Gastrocnemius medialis (tissue), 4 donors: ENCODE results near the gene GPALPP1. TPM values are rescaled to one million over a fixed set of nuclear protein-coding genes. Genes with fewer than 3 reads are reported as not detected.
A peak's percentile ranks its signal among the peaks of the same experiment; 100 is the strongest.

ENCODE experiments used
- ATAC-seq, 2 donors: fragments of 150-250 bp; one replicate each; pipeline ENCODE4 v1.9.1; 2016
- DNase-seq, 2 donors: peaks; one replicate each; pipeline ENCODE4 v3.0.0-alpha.2; 2019
- H3K27ac ChIP-seq, 4 donors: fragments of 200-600 bp; sonication (generic); 1 replicate in 1 of 4; 2 replicates in 3 of 4; pipeline ENCODE4 v1.5.1; 2016 to 2018; ENCODE audit warnings: mild to moderate bottlenecking in 2 of 4, moderate library complexity in 1 of 4
- H3K27me3 ChIP-seq, 3 donors: fragments of 200-600 bp; sonication (generic) in 2 of 3; 1 replicate in 1 of 3; 2 replicates in 2 of 3; pipeline versions ENCODE4 v1.5.1 to v1.6.0; 2016 to 2019; ENCODE audit warnings: mild to moderate bottlenecking in 1 of 3, moderate library complexity in 1 of 3
- H3K36me3 ChIP-seq, 2 donors: fragments of 200-600 bp; sonication (generic) in 1 of 2; one replicate each; pipeline ENCODE4 v1.5.1; 2017 to 2018
- H3K4me1 ChIP-seq, 2 donors: fragments of 200-600 bp; sonication (generic) in 1 of 2; one replicate each; pipeline ENCODE4 v1.5.1; 2016 to 2017; ENCODE audit warnings: mild to moderate bottlenecking in 2 of 2
- H3K4me3 ChIP-seq, 4 donors: fragments of 200-600 bp; sonication (generic) in 3 of 4; 1 replicate in 1 of 4; 2 replicates in 3 of 4; pipeline ENCODE4 v1.5.1; 2016 to 2019; ENCODE audit warnings: mild to moderate bottlenecking in 2 of 4
- H3K9me3 ChIP-seq, 3 donors: fragments of 200-600 bp; sonication (generic) in 2 of 3; 1 replicate in 1 of 3; 2 replicates in 2 of 3; pipeline ENCODE4 v1.5.1; 2016 to 2019
- POLR2A ChIP-seq, 2 donors: fragments of 450-650 bp; IDR thresholded peaks; one replicate each; pipeline ENCODE4 v1.6.1; 2017; ENCODE audit warnings: antibody characterized with exemption in 2 of 2, mild to moderate bottlenecking in 2 of 2, moderate library complexity in 2 of 2
- in situ Hi-C, 4 donors: fragments of 200-750 bp; cut with MboI; loops; one replicate each; pipeline versions ENCODE4 v1.15.0 to v1.8.0; 2017; ENCODE audit warnings: low sequenced_read_pairs in 4 of 4
- intact Hi-C: fragments of 100-400 bp; cut with DNase I; formaldehyde crosslinking; loops from one replicate; pipeline ENCODE4 v1.15.1; 2023; ENCODE audit warnings: low total_unique reads
- total RNA-seq, 4 donors: library from RNA; depleted of rRNA; stranded (reverse); fragments of >200 nt; gene quantifications; one replicate each; pipeline versions ENCODE4 v1.1.0 to v1.2.3, GENCODE V29; 2016
- TF ChIP-seq, protein P1 (sequence below), 5 experiments: fragments of 450-650 bp in 3 of 5; fragments of 200-600 bp in 2 of 5; sonication (generic) in 2 of 5; IDR thresholded peaks in 4 of 5; conservative IDR thresholded peaks in 1 of 5; 1 replicate in 4 of 5; 2 replicates in 1 of 5; pipeline ENCODE4 v1.5.1; 2016 to 2019; ENCODE audit warnings: antibody characterized with exemption in 5 of 5, mild to moderate bottlenecking in 3 of 5, moderate library complexity in 3 of 5

Gene GPALPP1
- total RNA-seq, 4 donors from 2014 or later: 6.4 to 16.2 (median 9.6) TPM

- TF ChIP-seq, protein P1, sequence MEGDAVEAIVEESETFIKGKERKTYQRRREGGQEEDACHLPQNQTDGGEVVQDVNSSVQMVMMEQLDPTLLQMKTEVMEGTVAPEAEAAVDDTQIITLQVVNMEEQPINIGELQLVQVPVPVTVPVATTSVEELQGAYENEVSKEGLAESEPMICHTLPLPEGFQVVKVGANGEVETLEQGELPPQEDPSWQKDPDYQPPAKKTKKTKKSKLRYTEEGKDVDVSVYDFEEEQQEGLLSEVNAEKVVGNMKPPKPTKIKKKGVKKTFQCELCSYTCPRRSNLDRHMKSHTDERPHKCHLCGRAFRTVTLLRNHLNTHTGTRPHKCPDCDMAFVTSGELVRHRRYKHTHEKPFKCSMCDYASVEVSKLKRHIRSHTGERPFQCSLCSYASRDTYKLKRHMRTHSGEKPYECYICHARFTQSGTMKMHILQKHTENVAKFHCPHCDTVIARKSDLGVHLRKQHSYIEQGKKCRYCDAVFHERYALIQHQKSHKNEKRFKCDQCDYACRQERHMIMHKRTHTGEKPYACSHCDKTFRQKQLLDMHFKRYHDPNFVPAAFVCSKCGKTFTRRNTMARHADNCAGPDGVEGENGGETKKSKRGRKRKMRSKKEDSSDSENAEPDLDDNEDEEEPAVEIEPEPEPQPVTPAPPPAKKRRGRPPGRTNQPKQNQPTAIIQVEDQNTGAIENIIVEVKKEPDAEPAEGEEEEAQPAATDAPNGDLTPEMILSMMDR (IDR thresholded peaks at IDR 0.05 in 4 of 5, conservative IDR thresholded peaks at IDR 0.05 in 1 of 5): no peak
- no peak for TF ChIP-seq POLR2A (IDR thresholded peaks at IDR 0.05)
- ATAC-seq (peak; percentile 9 to 25), DNase-seq (no peak)
- intact Hi-C loops: no loop called here
- no peaks in the 10 kb centered on the region for H3K9me3 ChIP-seq
- peaks cover 0 to 6% of the 10 kb centered on the region in 2 donors for H3K36me3 ChIP-seq
- in situ Hi-C loops: loop anchor here in 3 of 4 donors (25.0 kb wide), 1 partner anchor 1078 kb away; no protein-coding TSS in a partner anchor
- peak overlapping the region; percentile 89 to 99 (median 94) for H3K4me3 ChIP-seq
- H3K27ac ChIP-seq: peak overlapping the region; percentile 93 to 99 (median 94)
- peaks cover 33 to 34% of the 10 kb centered on the region in 2 donors for H3K4me1 ChIP-seq
- H3K27me3 ChIP-seq: no peaks in the 10 kb centered on the region
Observed at GRCh38 chr13:44989941-44990340, 603 bp downstream of the GPALPP1 start.

- no peak for ATAC-seq
- in situ Hi-C loops: no loop called here
- H3K4me1 ChIP-seq: no peaks in the 10 kb centered on the region
- TF ChIP-seq, protein P1 (IDR thresholded peaks at IDR 0.05 in 4 of 5, conservative IDR thresholded peaks at IDR 0.05 in 1 of 5): no peak
- TF ChIP-seq POLR2A (IDR thresholded peaks at IDR 0.05): no peak
- H3K27ac ChIP-seq: no peak overlapping the region
- no peaks in the 10 kb centered on the region for H3K9me3 ChIP-seq
- H3K4me3 ChIP-seq: no peak overlapping the region
- intact Hi-C loops: no loop called here
- H3K36me3 ChIP-seq: peaks cover 0 to 38% of the 10 kb centered on the region in 2 donors
- no peaks in the 10 kb centered on the region for H3K27me3 ChIP-seq
- DNase-seq: no peak
Observed at GRCh38 chr13:45003417-45003816, 14.1 kb downstream of the GPALPP1 start.

- no peak overlapping the region for H3K27ac ChIP-seq
- H3K4me3 ChIP-seq: no peak overlapping the region
- no peak for DNase-seq
- H3K4me1 ChIP-seq: no peaks in the 10 kb centered on the region
- H3K9me3 ChIP-seq: no peaks in the 10 kb centered on the region
- no peaks in the 10 kb centered on the region for H3K27me3 ChIP-seq
- peaks cover 0 to 44% of the 10 kb centered on the region in 2 donors for H3K36me3 ChIP-seq
- intact Hi-C loops: no loop called here
- no peak for TF ChIP-seq POLR2A (IDR thresholded peaks at IDR 0.05)
- TF ChIP-seq, protein P1 (IDR thresholded peaks at IDR 0.05 in 4 of 5, conservative IDR thresholded peaks at IDR 0.05 in 1 of 5): no peak
- ATAC-seq: no peak
- in situ Hi-C loops: no loop called here
Observed at GRCh38 chr13:45004096-45004495, 14.8 kb downstream of the GPALPP1 start.

DNA sequence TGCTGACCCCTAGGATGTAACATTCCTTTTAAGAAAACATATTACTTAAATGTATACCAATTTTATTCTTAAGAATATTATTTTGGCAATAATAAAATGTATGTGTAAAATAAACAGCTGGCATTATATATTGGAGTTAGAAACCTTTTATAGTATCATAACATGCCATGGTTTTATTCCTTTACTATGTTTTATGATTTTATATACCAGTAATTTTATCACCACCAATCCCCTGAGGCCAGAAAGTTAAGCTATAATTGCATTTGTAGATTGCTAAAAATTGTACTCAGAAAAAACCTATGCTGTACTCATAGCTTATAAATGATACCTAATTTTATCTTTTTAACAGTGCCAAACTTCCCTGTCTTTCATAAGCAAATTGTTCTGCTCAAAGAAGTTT is 17.9 kb downstream of the GPALPP1 start:
- no peaks in the 10 kb centered on the region for H3K9me3 ChIP-seq
- no peaks in the 10 kb centered on the region for H3K27me3 ChIP-seq
- TF ChIP-seq, protein P1 (IDR thresholded peaks at IDR 0.05 in 4 of 5, conservative IDR thresholded peaks at IDR 0.05 in 1 of 5): no peak
- no peak for TF ChIP-seq POLR2A (IDR thresholded peaks at IDR 0.05)
- H3K27ac ChIP-seq: no peak overlapping the region
- DNase-seq: no peak
- intact Hi-C loops: no loop called here
- in situ Hi-C loops: no loop called here
- H3K4me3 ChIP-seq: no peak overlapping the region
- ATAC-seq: no peak
- H3K36me3 ChIP-seq: peaks cover 0 to 50% of the 10 kb centered on the region in 2 donors
- H3K4me1 ChIP-seq: no peaks in the 10 kb centered on the region

DNA sequence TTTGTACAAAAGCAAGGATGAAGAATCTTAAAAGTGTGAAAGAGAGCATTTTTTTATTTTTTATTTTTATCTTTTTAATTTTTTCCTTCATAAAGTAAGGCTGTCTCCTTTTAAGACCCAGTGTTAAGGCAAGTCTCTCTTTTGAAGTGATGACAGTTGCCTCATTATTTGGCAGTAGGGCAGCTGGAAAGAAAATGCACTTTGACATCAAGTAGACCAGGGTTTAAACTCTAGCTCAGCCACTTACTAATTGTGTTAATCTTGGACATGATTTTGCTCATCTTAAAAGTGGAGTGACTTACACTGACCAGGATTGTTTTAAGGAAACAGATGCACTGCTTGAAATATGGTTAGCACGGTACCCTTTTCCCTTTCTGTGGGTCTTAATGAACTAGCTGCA is 18.5 kb downstream of the GPALPP1 start:
- Histone ChIP-seq H3K27me3 (no peaks in the 10 kb centered on the region), H3K36me3 (peaks cover 0 to 50% of the 10 kb centered on the region in 2 donors), H3K4me3 (no peak overlapping the region), H3K4me1 (no peaks in the 10 kb centered on the region), H3K27ac (no peak overlapping the region), H3K9me3 (no peaks in the 10 kb centered on the region)
- TF ChIP-seq, protein P1 (IDR thresholded peaks at IDR 0.05 in 4 of 5, conservative IDR thresholded peaks at IDR 0.05 in 1 of 5): no peak
- TF ChIP-seq POLR2A (IDR thresholded peaks at IDR 0.05): no peak
- in situ Hi-C loops: no loop called here
- DNase-seq: no peak
- intact Hi-C loops: no loop called here
- ATAC-seq: no peak
